Activated CD8-positive, alpha-beta memory T cell treated with anti-CD3 and anti-CD28 coated beads for 24 hours (primary cell): ENCODE measurements around the gene LILRA5.
"Not testable (repeated sequence)": the region's sequence is repeated elsewhere in the genome, so short reads cannot be mapped to it uniquely, and the experiment has no call there.

Experiments used
- DNase-seq: peaks from one replicate; pipeline ENCODE4 v3.0.0-alpha.2; 2020

Gene LILRA5

DNA sequence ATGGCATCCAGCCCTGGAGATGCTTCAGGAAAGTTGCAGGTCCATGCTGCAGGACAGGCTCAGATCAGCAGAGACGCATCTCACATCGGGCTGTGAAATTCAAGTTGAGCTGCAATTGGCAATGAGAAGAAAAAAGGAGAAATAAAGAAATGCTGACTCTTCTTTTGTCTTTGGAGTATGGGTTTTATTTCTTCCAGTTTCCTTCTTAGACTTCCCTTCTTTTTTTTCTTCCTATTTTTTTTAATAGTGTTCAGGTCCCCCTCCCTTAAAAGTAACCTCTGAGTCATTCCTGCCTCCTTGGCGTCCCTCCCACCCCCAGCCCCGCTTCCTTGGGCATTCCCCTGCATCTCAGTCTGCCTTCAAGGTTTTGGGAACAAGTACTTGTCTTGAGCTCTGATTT is 41.4 kb downstream of the LILRA5 start:
- DNase-seq, result not testable (repeated sequence)

DNA sequence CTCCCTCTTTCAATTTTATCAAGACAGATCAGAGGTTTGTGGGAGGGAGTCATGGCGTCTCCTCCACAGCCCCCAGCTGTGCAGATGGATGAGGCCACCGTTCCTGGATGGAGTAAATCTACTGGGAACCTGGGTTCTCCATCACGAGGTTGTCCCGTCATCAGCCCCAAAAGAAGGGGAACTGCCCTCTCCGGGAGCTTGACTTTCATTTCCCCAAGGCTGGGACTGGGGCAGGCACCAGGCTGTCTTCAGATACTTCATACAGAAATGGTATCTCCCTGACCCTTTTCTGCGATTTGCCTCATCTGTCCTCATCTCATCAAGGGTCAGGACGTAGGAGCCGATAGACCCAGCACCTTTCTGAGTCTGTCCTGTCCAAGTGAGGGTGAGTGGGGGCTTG is 41.9 kb downstream of the LILRA5 start:
- no peak for DNase-seq

DNA sequence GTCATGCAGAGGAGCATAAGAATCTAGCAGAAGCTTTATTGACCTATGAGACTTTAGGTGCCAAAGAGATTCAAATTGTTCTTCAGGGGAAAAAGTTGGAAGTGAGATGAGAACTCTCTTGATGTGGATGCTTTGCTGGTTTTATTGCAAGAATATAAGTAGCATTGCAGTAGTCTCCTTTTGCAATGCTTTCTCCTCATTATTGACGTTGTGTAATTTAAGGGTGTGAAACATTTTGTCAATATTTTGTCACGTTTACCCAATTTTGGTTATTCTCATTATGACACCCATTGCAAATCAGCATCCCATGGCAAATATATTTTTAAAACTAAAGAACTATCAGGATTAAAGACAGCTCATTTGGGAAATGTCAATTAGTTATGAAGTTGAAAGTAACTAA is 44.0 kb downstream of the LILRA5 start:
- DNase-seq, result no peak

DNA sequence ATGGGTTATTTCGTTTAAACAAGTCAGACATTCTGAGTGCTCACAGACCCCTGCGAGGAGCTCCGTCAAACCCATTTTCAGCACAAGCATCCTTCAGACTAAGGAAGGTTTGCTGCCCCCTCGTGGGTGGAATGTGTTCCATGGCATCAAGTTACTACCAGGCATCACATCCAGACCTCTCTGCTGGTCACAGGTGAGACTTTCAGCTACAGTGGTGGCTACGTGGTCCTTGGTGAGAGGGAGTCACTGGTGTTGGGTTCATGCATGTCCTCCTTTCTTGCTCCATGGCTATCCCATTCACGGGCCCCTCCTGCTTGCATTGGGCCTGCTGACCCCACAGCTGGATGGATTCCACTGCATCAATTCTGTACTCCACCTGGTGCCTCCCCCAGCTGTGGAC is 46.8 kb downstream of the LILRA5 start:
- DNase-seq, result peak; percentile 86

DNA sequence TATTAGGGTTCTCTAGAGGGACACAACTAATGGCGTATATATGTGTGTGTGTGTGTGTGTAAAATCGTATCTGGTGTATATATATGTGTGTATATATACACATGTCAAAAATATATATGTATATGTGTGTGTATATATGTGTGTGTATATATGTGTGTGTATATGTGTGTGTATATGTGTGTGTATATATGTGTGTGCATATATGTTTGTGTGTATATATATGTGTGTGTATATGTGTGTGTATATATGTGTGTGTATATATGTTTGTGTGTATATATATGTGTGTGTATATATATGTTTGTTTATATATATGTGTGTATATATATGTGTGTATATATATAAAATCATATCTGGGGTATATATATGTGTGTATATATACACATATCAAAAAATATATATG is 50.5 kb downstream of the LILRA5 start:
- DNase-seq, result no peak

DNA sequence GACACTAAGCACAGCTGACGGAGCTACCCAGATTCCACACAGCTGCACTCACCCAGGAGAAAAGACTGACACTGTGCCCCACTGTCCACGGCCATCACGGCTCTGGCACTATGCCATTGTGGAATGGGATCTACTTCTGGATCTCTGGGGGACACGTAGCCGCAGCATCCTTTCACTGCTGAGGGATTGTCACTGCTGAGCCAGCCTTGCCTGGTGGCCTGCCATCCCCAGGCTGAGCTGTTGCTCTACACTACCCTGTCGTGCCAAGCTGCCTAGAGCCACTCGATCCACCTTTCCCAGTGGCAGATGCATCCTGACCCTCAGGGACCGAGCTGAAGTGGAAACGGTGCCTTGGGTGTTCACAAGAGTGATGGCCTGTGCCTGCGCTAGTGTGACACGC is 50.9 kb downstream of the LILRA5 start:
- peak; percentile 19 for DNase-seq

DNA sequence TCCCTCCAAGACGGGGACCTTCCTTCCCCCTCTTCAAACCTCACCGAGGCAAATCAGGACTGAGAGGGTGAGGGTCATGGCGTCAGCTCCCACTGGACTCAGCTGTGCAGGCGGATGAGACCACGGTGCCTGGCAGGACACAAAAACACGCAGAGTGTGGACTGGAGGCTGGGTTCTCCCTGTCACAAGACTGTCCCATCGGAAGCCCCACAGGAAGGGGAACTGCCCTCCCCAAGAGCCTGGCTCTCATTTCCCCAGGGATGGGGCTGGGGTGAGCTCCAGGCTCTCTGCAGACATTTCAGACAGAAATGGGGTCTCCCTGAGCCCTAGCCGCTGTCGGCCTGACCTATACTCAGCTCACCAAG is 55.9 kb downstream of the LILRA5 start, which contains the start of gene LILRB5:
TSS of gene LILRB5 (minus strand) at position 158 of the 365 bp plus-strand sequence. CDS start at position 78, 80 bp downstream.
- DNase-seq, result no peak
